ENCODE results near the gene RORC. TPM values are rescaled to one million over a fixed set of nuclear protein-coding genes. Genes with fewer than 3 reads are reported as not detected.

RORC gene
- total RNA-seq, 4 donors from 2014 or later, result 0.21 to 0.90 TPM; not detected in 2

DNA sequence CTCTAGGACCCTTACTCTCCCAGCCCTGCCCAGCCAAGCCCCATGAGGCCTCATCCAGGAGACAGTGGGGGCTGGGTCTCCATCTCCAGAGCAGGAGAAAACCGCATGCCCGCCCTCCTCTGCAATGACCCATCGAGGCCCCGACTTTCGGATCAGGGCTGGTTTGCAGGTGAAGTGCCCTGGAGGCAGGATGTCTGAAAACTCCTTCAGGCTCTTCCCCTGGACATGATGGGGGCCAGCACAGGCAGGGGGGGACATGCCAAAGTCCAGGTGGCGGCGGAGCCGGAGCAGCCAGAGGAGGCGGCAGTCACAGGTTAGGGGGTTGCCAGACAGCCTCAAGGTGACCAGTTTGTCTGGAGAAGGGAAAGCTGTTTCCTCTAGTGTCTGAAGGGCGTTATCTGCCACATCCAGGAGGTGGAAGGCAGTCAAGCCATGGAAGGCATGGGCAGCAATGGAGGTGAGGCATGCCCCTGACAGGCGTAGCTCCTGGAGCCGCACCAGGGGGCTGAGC is 30.2 kb downstream of the RORC start:
- WGBS, 2 donors, result 88 to 89% methylated on average over 12 of the region's 12 CpGs
- no peak for TF ChIP-seq EP300 (IDR thresholded peaks at IDR 0.05)
- TF ChIP-seq, protein P1, sequence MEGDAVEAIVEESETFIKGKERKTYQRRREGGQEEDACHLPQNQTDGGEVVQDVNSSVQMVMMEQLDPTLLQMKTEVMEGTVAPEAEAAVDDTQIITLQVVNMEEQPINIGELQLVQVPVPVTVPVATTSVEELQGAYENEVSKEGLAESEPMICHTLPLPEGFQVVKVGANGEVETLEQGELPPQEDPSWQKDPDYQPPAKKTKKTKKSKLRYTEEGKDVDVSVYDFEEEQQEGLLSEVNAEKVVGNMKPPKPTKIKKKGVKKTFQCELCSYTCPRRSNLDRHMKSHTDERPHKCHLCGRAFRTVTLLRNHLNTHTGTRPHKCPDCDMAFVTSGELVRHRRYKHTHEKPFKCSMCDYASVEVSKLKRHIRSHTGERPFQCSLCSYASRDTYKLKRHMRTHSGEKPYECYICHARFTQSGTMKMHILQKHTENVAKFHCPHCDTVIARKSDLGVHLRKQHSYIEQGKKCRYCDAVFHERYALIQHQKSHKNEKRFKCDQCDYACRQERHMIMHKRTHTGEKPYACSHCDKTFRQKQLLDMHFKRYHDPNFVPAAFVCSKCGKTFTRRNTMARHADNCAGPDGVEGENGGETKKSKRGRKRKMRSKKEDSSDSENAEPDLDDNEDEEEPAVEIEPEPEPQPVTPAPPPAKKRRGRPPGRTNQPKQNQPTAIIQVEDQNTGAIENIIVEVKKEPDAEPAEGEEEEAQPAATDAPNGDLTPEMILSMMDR (IDR thresholded peaks at IDR 0.05), result no peak
- no peak for TF ChIP-seq POLR2A (IDR thresholded peaks at IDR 0.05)

DNA sequence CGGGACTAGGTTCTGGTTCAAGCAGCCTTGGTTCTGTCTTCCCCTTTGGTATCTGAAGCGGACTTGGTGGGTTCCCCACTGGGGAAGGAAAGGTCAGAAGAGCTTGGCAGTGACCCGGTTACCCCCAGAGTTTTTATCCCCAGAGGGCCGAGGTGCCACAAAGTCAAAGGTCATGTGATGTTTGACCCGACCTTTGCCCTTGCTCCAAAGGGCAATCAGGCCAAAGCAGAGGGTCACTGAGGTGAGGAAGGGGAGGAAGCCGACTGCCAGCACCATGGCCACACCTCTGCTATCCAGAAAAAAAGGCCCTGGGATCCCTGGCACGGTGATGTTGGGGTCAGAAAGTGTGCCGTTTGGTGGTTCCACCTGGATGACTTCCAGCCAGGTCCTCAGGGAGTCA is 30.8 kb downstream of the RORC start:
- 51% methylated on average over 7 to 8 of the region's 8 CpGs for WGBS, 2 donors
- H3K27me3 ChIP-seq, result peaks cover 0 to 39% of the 10 kb centered on the region in 2 donors
- TF ChIP-seq EP300 (IDR thresholded peaks at IDR 0.05) (no peak), POLR2A (IDR thresholded peaks at IDR 0.05) (no peak)
- TF ChIP-seq, protein P1 (IDR thresholded peaks at IDR 0.05), result no peak

More for the DNA sequence above, 30.2 kb downstream of the RORC start:
- Histone ChIP-seq H3K4me3 (no peak overlapping the region), H3K4me1 (no peaks in the 10 kb centered on the region), H3K27me3 (peaks cover 0 to 39% of the 10 kb centered on the region in 2 donors), H3K36me3 (peaks cover 0 to 5% (median 0%) of the 10 kb centered on the region in 3 donors), H3K9me3 (no peaks in the 10 kb centered on the region), H3K27ac (no peak overlapping the region)
- DNase-seq (ENCODE audit: low spot score in 2 of 2), result no peak

GRCh38 chr1:151799179-151800022 is 32.2 kb downstream of the RORC start:
- DNase-seq (ENCODE audit: low spot score in 2 of 2), result no peak
- H3K4me3 ChIP-seq, result no peak overlapping the region
- H3K27me3 ChIP-seq, result peaks cover 0 to 38% of the 10 kb centered on the region in 2 donors
- H3K27ac ChIP-seq, result no peak overlapping the region
- TF ChIP-seq EP300 (IDR thresholded peaks at IDR 0.05), result no peak
- TF ChIP-seq, protein P1 (IDR thresholded peaks at IDR 0.05), result no peak
- TF ChIP-seq POLR2A (IDR thresholded peaks at IDR 0.05), result no peak
- WGBS, 2 donors, result 51 to 54% methylated on average over 9 of the region's 9 CpGs
- H3K4me1 ChIP-seq, result no peaks in the 10 kb centered on the region
- H3K36me3 ChIP-seq, result peaks cover 0 to 11% (median 0%) of the 10 kb centered on the region in 3 donors
- no peaks in the 10 kb centered on the region for H3K9me3 ChIP-seq

More for the DNA sequence above, 30.8 kb downstream of the RORC start:
- Histone ChIP-seq H3K36me3 (peaks cover 0 to 5% (median 0%) of the 10 kb centered on the region in 3 donors), H3K4me3 (no peak overlapping the region), H3K9me3 (no peaks in the 10 kb centered on the region), H3K27ac (no peak overlapping the region), H3K4me1 (no peaks in the 10 kb centered on the region)
- no peak for DNase-seq (ENCODE audit: low spot score in 2 of 2)

DNA sequence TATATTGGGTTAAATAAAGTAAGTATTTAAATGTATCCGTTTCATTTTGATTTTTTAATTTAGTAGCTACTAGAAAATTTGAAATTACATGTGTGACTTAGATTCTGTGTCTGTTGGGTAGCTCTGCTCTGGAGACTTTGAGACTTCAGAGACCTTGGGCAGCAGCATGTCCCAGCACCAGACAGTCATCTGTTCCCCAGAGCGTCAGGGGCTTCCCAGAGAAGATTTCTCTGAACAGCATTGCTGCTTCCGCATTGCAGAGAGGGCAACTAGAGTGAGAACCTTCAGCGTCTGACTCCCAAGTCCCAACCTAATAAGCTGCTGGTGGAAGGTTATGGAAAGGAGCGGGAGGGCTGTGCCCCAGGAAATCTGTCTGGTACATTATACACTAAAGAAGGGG is 33.0 kb downstream of the RORC start:
- no peaks in the 10 kb centered on the region for H3K9me3 ChIP-seq
- no peaks in the 10 kb centered on the region for H3K4me1 ChIP-seq
- 85 to 87% methylated on average over 5 of the region's 5 CpGs for WGBS, 2 donors
- H3K36me3 ChIP-seq, result peaks cover 0 to 11% (median 0%) of the 10 kb centered on the region in 3 donors
- peaks cover 0 to 34% of the 10 kb centered on the region in 2 donors for H3K27me3 ChIP-seq
- no peak overlapping the region for H3K27ac ChIP-seq
- no peak for DNase-seq (ENCODE audit: low spot score in 2 of 2)
- H3K4me3 ChIP-seq, result no peak overlapping the region
- TF ChIP-seq EP300 (IDR thresholded peaks at IDR 0.05) (no peak), POLR2A (IDR thresholded peaks at IDR 0.05) (no peak)
- TF ChIP-seq, protein P1 (IDR thresholded peaks at IDR 0.05), result no peak
